Measurements from ENCODE around the gene ONECUT3. TPM values are rescaled to one million over a fixed set of nuclear protein-coding genes. Genes with fewer than 3 reads are reported as not detected.

ONECUT3 gene
- total RNA-seq, 1 experiment from 2014 or later, result not detected

- TF ChIP-seq, protein P1, sequence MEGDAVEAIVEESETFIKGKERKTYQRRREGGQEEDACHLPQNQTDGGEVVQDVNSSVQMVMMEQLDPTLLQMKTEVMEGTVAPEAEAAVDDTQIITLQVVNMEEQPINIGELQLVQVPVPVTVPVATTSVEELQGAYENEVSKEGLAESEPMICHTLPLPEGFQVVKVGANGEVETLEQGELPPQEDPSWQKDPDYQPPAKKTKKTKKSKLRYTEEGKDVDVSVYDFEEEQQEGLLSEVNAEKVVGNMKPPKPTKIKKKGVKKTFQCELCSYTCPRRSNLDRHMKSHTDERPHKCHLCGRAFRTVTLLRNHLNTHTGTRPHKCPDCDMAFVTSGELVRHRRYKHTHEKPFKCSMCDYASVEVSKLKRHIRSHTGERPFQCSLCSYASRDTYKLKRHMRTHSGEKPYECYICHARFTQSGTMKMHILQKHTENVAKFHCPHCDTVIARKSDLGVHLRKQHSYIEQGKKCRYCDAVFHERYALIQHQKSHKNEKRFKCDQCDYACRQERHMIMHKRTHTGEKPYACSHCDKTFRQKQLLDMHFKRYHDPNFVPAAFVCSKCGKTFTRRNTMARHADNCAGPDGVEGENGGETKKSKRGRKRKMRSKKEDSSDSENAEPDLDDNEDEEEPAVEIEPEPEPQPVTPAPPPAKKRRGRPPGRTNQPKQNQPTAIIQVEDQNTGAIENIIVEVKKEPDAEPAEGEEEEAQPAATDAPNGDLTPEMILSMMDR (conservative IDR thresholded peaks at IDR 0.05; ENCODE audit: low read depth, low read length), result peak; percentile 98
- TF ChIP-seq EZH2 (IDR thresholded peaks at IDR 0.05; ENCODE audit: borderline replicate concordance, low read depth, low read length, poor library complexity, severe bottlenecking), result no peak
- no TSS peak for BruUV-seq (replicated peaks)
- no peaks in the 10 kb centered on the region for H3K27me3 ChIP-seq (replicated peaks; ENCODE audit: insufficient read depth, low read depth, low read length, poor library complexity)
- intact Hi-C loops (cut with micrococcal nuclease; ENCODE audit: unreplicated experiment), result no loop called here
- no peaks in the 10 kb centered on the region for H3K9me3 ChIP-seq (ENCODE audit: low read depth, low read length, poor library complexity, severe bottlenecking)
- DNase-seq (ENCODE audit: low spot score), result peak; percentile 88
- H3K4me1 ChIP-seq (ENCODE audit: insufficient read depth, low read length, poor library complexity, severe bottlenecking), result no peaks in the 10 kb centered on the region
- ChIA-PET CTCF (interaction anchor here (0.5 to 2.0 kb wide), 19 partner anchors 11 to 1402 kb away, joined by 3 to 23 read pairs (median 5); partner anchors contain the start of gene ATP8B3), POLR2A (ENCODE audit: low non-redundant PET) (interaction anchor here (0.5 kb wide), 1 partner anchor 585 kb away, joined by 14 read pairs; no protein-coding TSS in a partner anchor)
- H3K36me3 ChIP-seq (ENCODE audit: insufficient read depth, low read length, poor library complexity, severe bottlenecking), result peaks cover 19% of the 10 kb centered on the region
- no peak overlapping the region for H3K4me3 ChIP-seq (ENCODE audit: low read depth, low read length, poor library complexity, severe bottlenecking)
- no peak overlapping the region for H3K27ac ChIP-seq (ENCODE audit: low read depth, low read length, poor library complexity, severe bottlenecking)
These were observed 72.7 kb downstream of the ONECUT3 start for GRCh38 chr19:1825909-1826556.

- no peak for DNase-seq (ENCODE audit: low spot score)
- Histone ChIP-seq H3K36me3 (ENCODE audit: insufficient read depth, low read length, poor library complexity, severe bottlenecking) (peaks cover 18% of the 10 kb centered on the region), H3K27me3 (replicated peaks; ENCODE audit: insufficient read depth, low read depth, low read length, poor library complexity) (no peaks in the 10 kb centered on the region), H3K9me3 (ENCODE audit: low read depth, low read length, poor library complexity, severe bottlenecking) (no peaks in the 10 kb centered on the region), H3K4me3 (ENCODE audit: low read depth, low read length, poor library complexity, severe bottlenecking) (no peak overlapping the region), H3K27ac (ENCODE audit: low read depth, low read length, poor library complexity, severe bottlenecking) (no peak overlapping the region), H3K4me1 (ENCODE audit: insufficient read depth, low read length, poor library complexity, severe bottlenecking) (no peaks in the 10 kb centered on the region)
- ChIA-PET CTCF (interaction anchor here (0.5 to 2.0 kb wide), 17 partner anchors 11 to 1402 kb away, joined by 3 to 23 read pairs (median 5); partner anchors contain the start of gene ATP8B3), POLR2A (ENCODE audit: low non-redundant PET) (interaction anchor here (0.5 kb wide), 1 partner anchor 584 kb away, joined by 14 read pairs; no protein-coding TSS in a partner anchor)
- no peak for TF ChIP-seq EZH2 (IDR thresholded peaks at IDR 0.05; ENCODE audit: borderline replicate concordance, low read depth, low read length, poor library complexity, severe bottlenecking)
- TF ChIP-seq, protein P1 (conservative IDR thresholded peaks at IDR 0.05; ENCODE audit: low read depth, low read length), result no peak
- no TSS peak for BruUV-seq (replicated peaks)
- intact Hi-C loops (cut with micrococcal nuclease; ENCODE audit: unreplicated experiment), result no loop called here
These were observed 73.5 kb downstream of the ONECUT3 start for GRCh38 chr19:1826557-1827521.

DNA sequence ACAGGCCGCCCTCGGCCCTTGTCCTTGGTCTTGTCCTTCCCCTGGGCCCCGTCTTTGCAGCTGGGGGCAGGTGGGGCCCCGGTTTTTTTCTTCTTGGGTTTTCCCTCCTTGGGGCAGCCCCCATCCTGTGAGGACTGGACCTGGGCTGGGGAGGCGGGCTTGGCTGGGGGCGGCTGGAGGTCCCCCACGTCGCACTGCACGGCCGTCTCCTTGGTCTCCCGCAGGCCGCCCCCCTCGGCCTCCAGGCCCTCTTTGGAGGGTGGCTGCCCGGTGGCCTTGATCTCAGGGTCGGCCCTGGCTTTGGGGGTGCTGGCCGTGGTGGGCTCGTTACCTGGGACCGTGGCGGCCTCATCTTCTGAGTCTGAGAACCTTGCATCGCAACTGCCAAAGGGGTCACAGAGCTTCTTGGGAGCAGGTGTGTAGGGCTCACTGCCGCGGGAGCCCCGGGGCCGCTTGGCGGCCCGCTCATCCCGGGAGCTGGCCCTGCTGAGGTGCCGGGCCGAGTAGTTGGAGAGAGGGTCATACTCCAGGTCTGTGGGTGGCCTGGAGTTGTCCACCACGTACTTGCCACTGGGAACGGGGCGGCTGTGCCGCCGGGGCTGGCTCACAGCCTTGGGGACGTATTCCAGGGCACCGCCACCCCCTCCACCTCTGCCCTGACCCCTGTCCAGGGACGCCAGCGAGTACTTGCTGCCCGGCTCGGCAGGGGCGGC is 74.4 kb downstream of the ONECUT3 start:
- intact Hi-C loops (cut with micrococcal nuclease; ENCODE audit: unreplicated experiment), result no loop called here

More for the DNA sequence above, 74.4 kb downstream of the ONECUT3 start:
- BruUV-seq (replicated peaks), result TSS peak; percentile 29
- no peaks in the 10 kb centered on the region for H3K9me3 ChIP-seq (ENCODE audit: low read depth, low read length, poor library complexity, severe bottlenecking)
- ChIA-PET CTCF (no interaction called here), POLR2A (ENCODE audit: low non-redundant PET) (no interaction called here)
- no peak overlapping the region for H3K4me3 ChIP-seq (ENCODE audit: low read depth, low read length, poor library complexity, severe bottlenecking)
- DNase-seq (ENCODE audit: low spot score), result no peak
- no peaks in the 10 kb centered on the region for H3K4me1 ChIP-seq (ENCODE audit: insufficient read depth, low read length, poor library complexity, severe bottlenecking)
- no peaks in the 10 kb centered on the region for H3K27me3 ChIP-seq (replicated peaks; ENCODE audit: insufficient read depth, low read depth, low read length, poor library complexity)
- TF ChIP-seq, protein P1 (conservative IDR thresholded peaks at IDR 0.05; ENCODE audit: low read depth, low read length), result no peak
- no peak for TF ChIP-seq EZH2 (IDR thresholded peaks at IDR 0.05; ENCODE audit: borderline replicate concordance, low read depth, low read length, poor library complexity, severe bottlenecking)
- H3K27ac ChIP-seq (ENCODE audit: low read depth, low read length, poor library complexity, severe bottlenecking), result no peak overlapping the region
- peaks cover 11% of the 10 kb centered on the region for H3K36me3 ChIP-seq (ENCODE audit: insufficient read depth, low read length, poor library complexity, severe bottlenecking)
